HG02588 (cell line): ENCODE data around the gene SMS.
A peak's percentile ranks its signal among the peaks of the same experiment; 100 is the strongest.
"Not testable (repeated sequence)": the region's sequence is repeated elsewhere in the genome, so short reads cannot be mapped to it uniquely, and the experiment has no call there.

ENCODE experiments used
- ATAC-seq: cut with Tn5 transposase; IDR thresholded peaks from one replicate; pipeline ENCODE4 v1.9.1; 2021; ENCODE audit warnings: mild to moderate bottlenecking, moderate library complexity; ENCODE audit not compliant: unreplicated experiment

Gene SMS

GRCh38 chrX:21949689-21950088 is 9.2 kb downstream of the SMS start:
- ATAC-seq: no peak

GRCh38 chrX:21950557-21950956 is 10.0 kb downstream of the SMS start:
- ATAC-seq: not testable (repeated sequence)

DNA sequence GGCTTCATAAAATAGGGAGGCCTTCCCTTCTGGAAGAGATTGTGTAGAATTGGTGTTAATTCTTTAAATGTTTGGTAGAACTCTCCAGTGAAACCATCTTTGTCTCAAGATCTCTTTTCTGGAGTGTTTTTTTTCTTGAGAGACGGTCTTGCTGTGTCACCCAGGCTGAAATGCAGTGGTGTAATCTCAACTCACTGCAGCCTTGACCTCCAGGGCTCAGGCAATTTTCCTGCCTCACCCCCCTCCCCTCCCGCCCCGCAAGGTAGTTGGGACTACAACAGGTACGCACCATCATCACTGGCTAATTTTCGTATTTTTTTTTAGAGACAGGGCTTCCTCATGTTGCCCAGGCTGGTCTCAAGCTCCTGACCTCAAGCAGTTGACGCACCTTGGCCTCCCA is 12.1 kb downstream of the SMS start:
- no peak for ATAC-seq

GRCh38 chrX:21953195-21953830 is 12.8 kb downstream of the SMS start:
- ATAC-seq: not testable (repeated sequence)

DNA sequence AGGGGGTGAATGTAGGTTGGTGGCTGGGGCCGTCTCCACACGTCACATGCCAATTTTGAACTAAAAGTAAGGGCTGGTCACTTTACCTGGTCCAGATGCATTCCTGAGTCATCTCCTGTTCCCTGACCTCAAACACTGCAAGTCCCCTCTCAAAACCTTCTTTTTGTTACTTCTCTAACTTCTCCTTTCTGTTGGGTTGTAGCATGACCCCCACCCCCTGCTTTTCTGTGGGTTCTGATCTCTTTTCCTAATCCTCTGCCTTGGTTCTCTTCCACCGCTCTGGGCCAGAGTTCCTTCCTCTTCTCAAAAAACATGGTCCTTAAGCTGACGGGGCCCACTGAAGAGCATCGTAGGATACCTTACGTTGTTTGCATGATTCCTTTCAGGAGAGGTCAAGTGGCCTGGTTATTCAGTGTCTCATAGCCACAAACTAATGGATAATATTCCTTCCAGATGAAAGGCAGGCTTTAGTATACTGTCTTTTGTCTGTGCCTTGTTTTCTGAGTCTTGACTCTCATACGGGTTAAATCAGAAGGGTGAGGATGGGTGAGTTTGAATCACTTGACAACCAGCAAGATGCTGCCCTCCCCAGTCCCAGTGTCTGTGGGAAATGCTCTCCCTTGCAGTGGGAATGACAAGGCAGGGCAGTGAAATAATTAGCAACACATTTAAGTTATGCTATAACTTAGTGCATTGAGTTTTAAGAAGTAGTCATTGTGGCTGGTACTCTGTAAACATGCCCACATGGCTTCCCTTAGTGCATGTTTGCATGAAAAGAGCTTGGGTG is 15.1 kb downstream of the SMS start:
- ATAC-seq: no peak

GRCh38 chrX:21956783-21957182 is 16.3 kb downstream of the SMS start:
- ATAC-seq: no peak

DNA sequence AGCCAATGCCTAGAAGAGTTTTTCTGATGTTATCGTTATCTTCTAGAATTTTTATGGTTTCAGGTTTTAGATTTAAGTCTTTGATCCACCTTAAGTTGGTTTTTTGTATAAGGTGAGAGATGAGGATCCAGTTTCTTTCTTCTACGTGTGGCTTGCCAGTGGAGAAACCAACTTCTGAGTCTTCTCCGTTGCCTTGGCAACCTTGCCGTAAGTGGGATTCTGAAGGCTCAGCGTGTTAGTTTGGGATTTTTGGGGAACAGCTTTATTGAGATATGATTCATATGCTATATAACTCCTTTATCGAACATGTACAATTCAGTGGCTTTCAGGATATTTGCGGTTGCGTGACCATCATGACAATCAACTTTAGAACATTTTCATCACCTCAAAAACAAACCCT is 17.7 kb downstream of the SMS start:
- no peak for ATAC-seq

DNA sequence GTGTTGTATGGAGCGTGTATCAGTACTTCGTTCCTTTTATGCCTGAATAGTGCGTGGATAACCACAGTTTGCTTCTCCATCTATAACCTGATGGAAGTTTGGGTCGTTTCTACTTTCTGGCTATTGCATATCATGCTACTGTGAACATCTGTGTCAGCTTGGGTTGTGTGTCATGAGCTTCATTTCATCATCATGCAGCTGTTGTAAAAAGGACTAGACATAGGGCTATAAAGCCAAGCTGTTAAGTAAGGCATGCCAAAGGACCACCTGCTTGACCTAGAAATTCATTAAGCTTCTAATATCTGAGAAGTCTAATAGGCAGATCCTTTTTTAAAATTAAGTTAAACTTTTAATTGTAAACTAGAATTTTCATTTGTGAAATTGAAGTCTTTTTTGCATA is 18.4 kb downstream of the SMS start:
- ATAC-seq: no peak

GRCh38 chrX:21959362-21960051 is 19.0 kb downstream of the SMS start:
- ATAC-seq: no peak

GRCh38 chrX:21960569-21961541 is 20.3 kb downstream of the SMS start:
- no peak for ATAC-seq

- no peak for ATAC-seq
Measured at GRCh38 chrX:21962361-21962760, 21.9 kb downstream of the SMS start.

DNA sequence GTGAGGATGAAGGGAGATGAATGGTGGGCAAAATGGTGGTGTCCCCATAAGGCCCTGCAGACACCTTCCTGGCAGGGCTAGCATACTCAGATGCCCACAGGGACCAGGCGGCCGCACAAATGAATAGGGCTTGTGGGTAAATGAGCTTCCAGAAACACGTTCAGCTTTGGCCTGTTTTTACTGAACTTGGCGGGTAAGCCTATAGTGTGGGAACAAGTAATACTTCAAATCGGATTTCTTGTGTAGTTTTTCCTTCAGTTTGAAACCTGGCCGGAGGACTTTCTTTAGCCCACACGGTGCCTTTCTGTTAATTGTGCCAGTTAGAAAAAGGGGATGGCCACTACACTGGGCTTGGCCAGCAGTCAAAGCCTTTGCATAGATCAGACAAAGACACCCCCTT is 22.8 kb downstream of the SMS start:
- ATAC-seq: no peak

DNA sequence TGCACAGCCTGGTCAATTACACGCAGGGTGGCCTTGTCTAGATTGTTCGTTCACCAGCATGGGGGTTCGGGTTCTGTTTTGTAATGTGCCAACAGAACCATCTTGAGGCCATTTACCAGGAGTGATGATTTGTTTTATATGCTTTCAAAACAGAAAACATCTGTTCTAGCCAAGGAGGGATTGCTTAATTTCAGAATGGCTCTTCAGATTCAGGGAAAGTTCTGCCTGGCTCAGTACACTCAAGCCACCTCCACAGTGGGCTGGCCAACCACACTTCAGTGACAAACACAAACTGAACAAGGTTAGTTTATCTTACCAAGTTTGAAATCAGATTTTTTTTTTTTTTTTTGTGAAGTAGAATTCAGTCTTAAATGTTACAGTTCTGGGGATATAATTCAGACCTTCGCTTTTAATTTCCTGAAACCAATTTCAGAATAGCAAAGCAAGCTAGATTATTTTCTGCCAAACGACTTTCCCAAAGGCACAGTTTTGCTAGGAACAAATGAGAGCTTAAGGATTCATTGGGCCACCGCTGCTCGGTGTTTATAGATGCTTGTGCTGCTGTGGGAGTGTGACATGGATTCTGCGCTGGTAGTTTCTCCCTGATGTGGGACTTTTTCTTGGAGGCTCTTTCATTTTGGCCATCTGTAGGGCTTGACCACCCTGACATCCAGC is 23.4 kb downstream of the SMS start:
- no peak for ATAC-seq

GRCh38 chrX:21966866-21967265 is 26.4 kb downstream of the SMS start:
- ATAC-seq: no peak

DNA sequence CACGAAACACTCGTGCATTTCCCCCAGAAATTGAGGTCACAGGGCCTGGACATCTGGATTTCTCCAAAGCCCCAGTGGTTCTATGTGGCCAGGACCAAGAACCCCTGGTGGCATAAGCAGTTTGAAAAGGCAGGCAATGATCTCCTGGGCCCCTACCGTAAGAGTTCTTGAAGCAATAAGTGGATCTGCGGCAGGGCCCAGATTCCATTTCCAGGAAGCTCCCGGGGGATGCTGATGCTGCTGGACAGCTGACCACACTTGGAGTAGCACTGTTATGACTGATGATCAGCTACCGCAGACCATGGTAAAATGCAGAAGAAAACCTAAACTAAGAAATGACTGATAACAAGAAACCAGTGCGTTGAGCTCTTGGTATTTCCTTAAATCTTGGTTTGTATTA is 27.8 kb downstream of the SMS start:
- no peak for ATAC-seq

DNA sequence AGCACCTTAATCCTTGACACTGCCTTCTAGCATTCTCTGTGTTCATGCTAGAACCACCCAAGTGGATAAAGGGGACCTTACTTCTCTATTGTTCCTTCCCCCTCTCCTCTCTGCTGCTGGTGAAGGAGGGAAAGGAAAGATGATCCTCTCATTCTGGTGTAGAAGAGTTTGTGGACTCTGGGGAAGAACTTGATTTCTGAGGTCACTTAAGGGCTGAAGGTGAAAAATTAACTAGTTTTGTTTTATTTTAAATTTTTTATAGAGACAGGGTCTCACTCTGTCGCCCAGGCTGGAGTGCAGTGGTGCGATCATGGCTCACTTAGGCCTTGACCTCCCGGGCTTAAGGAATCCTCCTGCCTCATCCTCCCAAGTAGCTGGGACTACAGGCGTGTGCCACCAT is 29.8 kb downstream of the SMS start:
- no peak for ATAC-seq

GRCh38 chrX:21972046-21972445 is 31.5 kb downstream of the SMS start:
- no peak for ATAC-seq

DNA sequence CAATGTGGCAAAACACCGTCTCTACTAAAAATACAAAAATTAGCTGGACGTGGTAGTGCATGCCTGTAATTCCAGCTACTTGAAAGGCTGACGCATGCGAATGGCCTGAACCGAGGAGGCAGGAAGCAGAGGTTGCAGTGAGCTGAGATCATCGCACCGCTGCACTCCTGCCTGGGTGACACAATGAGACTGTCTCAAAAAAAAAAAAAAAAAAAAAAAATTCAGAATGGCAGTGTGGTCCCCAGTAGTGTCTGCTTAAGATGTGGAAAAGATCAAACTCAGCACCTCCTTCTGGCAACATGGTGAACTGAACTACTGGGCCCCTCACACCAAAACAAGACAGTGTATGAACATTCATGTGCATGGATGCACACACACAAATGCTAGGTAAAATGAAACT is 32.2 kb downstream of the SMS start:
- no peak for ATAC-seq

DNA sequence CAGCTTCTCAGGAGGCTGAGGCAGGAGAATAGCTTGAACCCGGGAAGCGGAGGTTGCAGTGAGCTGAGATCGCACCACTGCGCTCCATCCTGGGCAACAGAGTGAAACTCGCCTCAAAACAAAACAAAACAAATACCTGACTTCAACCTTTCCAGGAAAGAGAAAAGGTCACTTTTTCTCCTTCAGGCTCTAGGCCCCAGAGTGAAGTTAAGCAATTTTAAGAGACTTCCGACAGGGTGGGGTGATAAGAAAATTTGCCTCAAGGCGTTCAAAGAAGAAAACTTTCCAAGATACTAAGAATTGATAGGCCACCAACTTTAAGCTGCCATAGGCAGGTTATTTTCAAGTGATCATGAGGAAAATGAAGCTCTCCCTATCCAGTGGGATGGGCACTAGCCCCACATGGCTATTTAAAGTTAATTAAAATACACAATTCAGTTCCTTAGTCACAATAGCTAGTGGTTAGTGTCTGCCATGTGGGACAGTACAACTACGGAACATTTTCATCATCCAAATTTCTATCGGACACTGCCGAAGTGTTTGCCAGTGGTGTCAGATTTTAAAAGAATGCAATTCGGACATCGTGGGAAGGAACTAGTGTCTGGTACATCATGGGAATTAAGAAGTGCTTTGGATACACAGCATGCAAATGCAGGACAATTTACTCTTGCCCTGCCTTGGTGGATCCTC is 33.0 kb downstream of the SMS start:
- no peak for ATAC-seq

DNA sequence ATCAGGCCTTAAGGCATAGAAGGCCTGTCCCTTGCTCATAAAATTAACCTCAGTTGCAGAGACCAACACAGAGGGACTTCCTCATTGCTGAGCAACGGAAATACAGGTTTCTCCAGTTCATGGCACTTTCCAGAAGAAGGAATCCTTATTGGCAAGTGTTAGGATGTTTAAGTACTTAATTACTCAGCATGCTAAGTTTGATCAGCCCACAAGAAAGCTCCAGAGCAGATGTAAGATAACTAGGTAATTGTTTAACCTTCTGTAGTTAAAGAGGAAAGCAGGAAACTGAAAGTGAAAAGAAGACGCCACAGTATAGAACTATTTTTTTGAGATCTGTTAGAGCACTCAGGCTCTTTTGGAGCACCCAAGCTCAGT is 33.5 kb downstream of the SMS start:
- ATAC-seq: peak; percentile 79
